Endothelial cell of umbilical vein (primary cell): ENCODE measurements around the gene ABCB9. TPM values are rescaled to one million over a fixed set of nuclear protein-coding genes. Genes with fewer than 3 reads are reported as not detected.

Experiments
- BruUV-seq: library from RNA; stranded (reverse); fragments of 400-500 nt; replicated peaks from 2 replicates; lab custom pipeline; 2021; lab: Mats Ljungman, UMichigan
- CTCF ChIA-PET: fragments of 300-600, 350-600 bp; sonication (Branson Sonifier 250); formaldehyde crosslinking; loops from one replicate; lab custom pipeline; 2021; ENCODE audit warnings: antibody characterized with exemption, inconsistent platforms; lab: Charles Lee
- POLR2A ChIA-PET: fragments of 300-600, 350-600 bp; sonication (Branson Sonifier 250); formaldehyde crosslinking; loops from one replicate; lab custom pipeline; 2021; ENCODE audit warnings: antibody characterized with exemption, inconsistent platforms; lab: Charles Lee
- DNase-seq: peaks from one replicate; pipeline ENCODE4 v3.0.0-alpha.2; 2011; ENCODE audit warnings: low read depth, low spot score
- FAIRE-seq: peaks from 2 replicates; lab custom pipeline; 2011; peaks lifted over from hg19 to GRCh38; lab: Jason Lieb, UNC
- H2AFZ ChIP-seq: 2 replicates; pipeline ENCODE4 v1.6.0; 2012; ENCODE audit warnings: low read depth, low read length, control low read depth, inconsistent platforms
- H3K27ac ChIP-seq: 2 replicates; pipeline ENCODE4 v1.5.1; 2011; ENCODE audit warnings: low read depth, mild to moderate bottlenecking, control low read depth, low read length, moderate library complexity; ENCODE audit not compliant: insufficient read depth
- H3K27me3 ChIP-seq, 2 experiments: 2 replicates each; pipeline versions ENCODE4 v1.6.0 to v1.6.1; 2011; ENCODE audit warnings: low read length in 2 of 2, mixed read lengths in 1 of 2; ENCODE audit not compliant: control insufficient read depth in 2 of 2, insufficient read depth in 2 of 2
- H3K36me3 ChIP-seq, 2 experiments: 2 replicates in 1 of 2; 3 replicates in 1 of 2; pipeline ENCODE4 v1.5.1; 2011; ENCODE audit warnings: low read length in 2 of 2, mild to moderate bottlenecking in 1 of 2, moderate library complexity in 1 of 2; ENCODE audit not compliant: control insufficient read depth in 2 of 2, insufficient read depth in 2 of 2; ENCODE audit errors: extremely low read depth in 1 of 2
- H3K4me1 ChIP-seq: 3 replicates; pipeline ENCODE4 v1.5.1; 2011; ENCODE audit warnings: mild to moderate bottlenecking, low read length; ENCODE audit not compliant: control insufficient read depth, insufficient read depth; ENCODE audit errors: extremely low read depth
- H3K4me2 ChIP-seq: 2 replicates; pipeline ENCODE4 v1.6.1; 2011; ENCODE audit warnings: low read length, control low read depth, mixed read lengths; ENCODE audit not compliant: insufficient read depth
- H3K4me3 ChIP-seq, 3 experiments: fragments of 200-600 bp in 1 of 3; sonication (generic), shearing (Covaris generic) in 1 of 3; replicated peaks in 1 of 3; 2 replicates each; pipeline ENCODE4 v1.5.1; 2011 to 2016; ENCODE audit warnings: control low read depth in 3 of 3, low read length in 3 of 3, mild to moderate bottlenecking in 2 of 3, inconsistent platforms in 1 of 3, low read depth in 1 of 3, moderate library complexity in 1 of 3; ENCODE audit not compliant: insufficient read depth in 1 of 3
- H3K79me2 ChIP-seq: 2 replicates; pipeline ENCODE4 v1.6.0; 2012; ENCODE audit warnings: low read length, inconsistent platforms; ENCODE audit not compliant: control insufficient read depth, insufficient read depth
- H3K9ac ChIP-seq: replicated peaks from 2 replicates; pipeline ENCODE3; 2011; ENCODE audit warnings: low read length, control low read depth; ENCODE audit not compliant: insufficient read depth; ENCODE audit errors: extremely low read depth
- H3K9me1 ChIP-seq: replicated peaks from 3 replicates; pipeline ENCODE4 v1.6.0; 2011; ENCODE audit warnings: mild to moderate bottlenecking, low read length; ENCODE audit not compliant: control insufficient read depth, insufficient read depth; ENCODE audit errors: extremely low read depth
- H3K9me3 ChIP-seq: replicated peaks from 2 replicates; pipeline ENCODE4 v1.5.1; 2012; ENCODE audit warnings: low read length, inconsistent platforms; ENCODE audit not compliant: control insufficient read depth, insufficient read depth
- H4K20me1 ChIP-seq: replicated peaks from 2 replicates; pipeline ENCODE3; 2011; ENCODE audit warnings: mild to moderate bottlenecking, low read length; ENCODE audit not compliant: control insufficient read depth, insufficient read depth; ENCODE audit errors: extremely low read depth
- EZH2 ChIP-seq: IDR thresholded peaks from 2 replicates; pipeline ENCODE4 v1.6.1; 2012; ENCODE audit warnings: borderline replicate concordance, low read depth, mild to moderate bottlenecking, moderate library complexity, low read length, inconsistent platforms; ENCODE audit not compliant: severe bottlenecking
- FOS ChIP-seq: IDR thresholded peaks from 2 replicates; pipeline ENCODE4 v1.6.1; 2011; ENCODE audit warnings: mild to moderate bottlenecking, low read length, moderate library complexity, borderline replicate concordance; ENCODE audit not compliant: insufficient read depth
- GATA2 ChIP-seq: IDR thresholded peaks from 2 replicates; pipeline ENCODE4 v1.7.0; 2011; ENCODE audit warnings: low read depth, mild to moderate bottlenecking, moderate library complexity, mixed read lengths, low read length; ENCODE audit not compliant: insufficient read length, insufficient read depth
- JUN ChIP-seq: IDR thresholded peaks from 2 replicates; pipeline ENCODE4 v1.6.1; 2011; ENCODE audit warnings: borderline replicate concordance, low read depth; ENCODE audit not compliant: insufficient read length, insufficient read depth
- MYC ChIP-seq: IDR thresholded peaks from one replicate; pipeline ENCODE4 v1.6.1; 2011; ENCODE audit warnings: mild to moderate bottlenecking, low read depth, low read length
- POLR2A ChIP-seq: IDR thresholded peaks from 2 replicates; pipeline ENCODE4 v1.6.1; 2012; ENCODE audit warnings: low read depth, mild to moderate bottlenecking, control low read depth, low read length
- POLR2AphosphoS5 ChIP-seq: IDR thresholded peaks from 2 replicates; pipeline ENCODE4 v1.6.1; 2012; ENCODE audit warnings: low read depth, mild to moderate bottlenecking, control low read depth, low read length, moderate library complexity; ENCODE audit not compliant: insufficient read depth
- dilution Hi-C: fragments of 300-500 bp; cut with MboI; formaldehyde crosslinking; loops from one replicate; pipeline ENCODE4 v1.15.0; 2019; ENCODE audit warnings: low sequenced_read_pairs; ENCODE audit not compliant: extremely low pct_ligation_motif_present
- intact Hi-C: fragments of 100-400 bp; cut with micrococcal nuclease; formaldehyde crosslinking; loops from one replicate; pipeline ENCODE4 v1.10.0; 2022
- polyA plus RNA-seq, 4 experiments: library from polyadenylated mRNA; depleted of rRNA in 3 of 4; stranded (reverse) in 3 of 4; unstranded in 1 of 4; fragments of >200 nt; gene quantifications; 2 replicates each; pipeline versions ENCODE4 v1.2.1 to v1.2.3, GENCODE V29; 2011 to 2012; ENCODE audit warnings: missing spikeins in 1 of 4
- total RNA-seq: library from RNA; stranded (reverse); gene quantifications from 2 replicates; pipeline ENCODE4 v1.2.3, GENCODE V29; 2021
- TF ChIP-seq, protein P1 (sequence below), 2 donors: IDR thresholded peaks; 1 replicate in 1 of 2; 2 replicates in 1 of 2; pipeline ENCODE4 v1.5.1; 2011; ENCODE audit warnings: low read length in 2 of 2, mild to moderate bottlenecking in 2 of 2, moderate library complexity in 2 of 2, control low read depth in 1 of 2, inconsistent platforms in 1 of 2, low read depth in 1 of 2; ENCODE audit not compliant: insufficient read depth in 1 of 2; ENCODE audit errors: extremely low read depth in 1 of 2
- TF ChIP-seq, protein P2 (sequence below): IDR thresholded peaks from 2 replicates; pipeline ENCODE4 v1.6.1; 2011; ENCODE audit not compliant: insufficient read depth, insufficient read length

Gene ABCB9
- total and polyA plus RNA-seq, 2 donors (not counting 3 experiments of a cell fraction or from before 2014, with no cell fraction given) = 11.7 to 16.9 TPM

DNA sequence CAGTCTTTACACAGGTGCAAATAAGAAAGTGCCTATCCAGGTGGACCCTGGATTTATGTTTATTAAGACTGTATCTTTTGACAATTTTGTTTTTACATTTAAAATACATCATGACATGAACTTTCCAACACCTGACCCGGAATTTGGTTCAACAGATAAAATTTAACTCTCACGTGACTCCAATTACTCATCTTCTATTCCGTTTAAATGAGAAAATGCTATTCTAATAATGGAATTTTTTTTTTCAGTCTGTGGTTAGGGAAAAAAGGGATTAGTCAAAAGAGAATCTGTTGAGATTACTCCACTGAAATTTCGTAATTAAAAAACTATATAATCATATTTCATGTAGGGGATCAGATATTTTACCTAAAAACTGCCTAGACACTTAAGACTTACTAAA is 81.4 kb downstream of the ABCB9 start:
- Histone ChIP-seq H3K9ac (no peak overlapping the region), H3K27me3 (no peaks in the 10 kb centered on the region), H3K4me3 (no peak overlapping the region), H3K4me2 (no peak overlapping the region), H3K9me1 (no peaks in the 10 kb centered on the region), H3K4me1 (peaks cover 53% of the 10 kb centered on the region), H3K36me3 (no peaks in the 10 kb centered on the region), H3K79me2 (peaks cover 86% of the 10 kb centered on the region), H3K27ac (no peak overlapping the region), H2AFZ (no peak overlapping the region), H3K9me3 (no peaks in the 10 kb centered on the region), H4K20me1 (no peaks in the 10 kb centered on the region)
- BruUV-seq = no TSS peak
- ChIA-PET POLR2A (no interaction called here), CTCF (interaction anchor here (1.1 kb wide), 1 partner anchor 12 kb away, joined by 4 read pairs; no protein-coding TSS in a partner anchor)
- no peak for TF ChIP-seq EZH2
- no peak for TF ChIP-seq MYC
- no peak for TF ChIP-seq FOS
- TF ChIP-seq POLR2A = no peak
- no peak for DNase-seq
- intact Hi-C loops = no loop called here
- FAIRE-seq = no peak
- dilution Hi-C loops = no loop called here

DNA sequence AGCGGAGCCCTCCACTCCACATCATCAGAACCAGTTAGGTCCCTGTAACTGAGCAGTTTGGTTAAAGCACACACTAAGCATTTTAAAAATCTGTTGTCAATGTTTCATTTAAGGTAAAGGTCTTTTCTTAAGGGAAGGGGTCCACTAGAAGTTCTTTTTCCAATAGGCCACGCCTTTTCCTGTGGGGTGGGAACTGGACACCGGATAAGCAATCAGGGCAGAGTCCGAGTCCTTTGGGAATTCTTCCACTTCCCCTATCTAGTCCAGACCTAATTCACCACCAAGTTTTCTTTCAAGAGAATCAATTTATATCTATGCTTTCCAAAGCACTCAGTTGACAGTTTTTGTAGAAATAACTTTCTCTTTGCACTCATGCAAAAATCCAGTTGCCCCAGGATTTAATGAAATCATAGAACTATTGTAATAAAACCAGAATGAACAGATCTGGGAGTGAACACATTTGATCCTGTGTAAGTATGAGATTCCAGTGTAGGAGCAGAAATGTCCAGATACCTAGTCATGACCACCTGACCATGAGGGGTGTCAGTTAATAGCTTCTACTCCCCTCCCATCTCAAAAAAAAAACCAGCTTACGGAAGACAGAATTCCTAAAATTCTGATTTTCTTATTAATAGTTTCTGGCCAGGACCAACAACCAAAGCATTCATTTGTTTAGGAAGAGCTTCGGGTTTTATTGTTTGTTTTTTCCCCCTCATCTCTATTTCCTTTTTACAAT is 82.0 kb downstream of the ABCB9 start:
- Histone ChIP-seq H3K79me2 (peaks cover 87% of the 10 kb centered on the region), H3K9me3 (no peaks in the 10 kb centered on the region), H3K4me2 (no peak overlapping the region), H3K27me3 (no peaks in the 10 kb centered on the region), H2AFZ (no peak overlapping the region), H3K4me3 (no peak overlapping the region), H3K36me3 (no peaks in the 10 kb centered on the region), H3K4me1 (peaks cover 50% of the 10 kb centered on the region), H3K27ac (no peak overlapping the region), H3K9me1 (no peaks in the 10 kb centered on the region), H3K9ac (no peak overlapping the region), H4K20me1 (no peaks in the 10 kb centered on the region)
- dilution Hi-C loops = no loop called here
- FAIRE-seq (no peak), DNase-seq (no peak)
- no TSS peak for BruUV-seq
- ChIA-PET CTCF (interaction anchor here (1.1 to 1.6 kb wide), 2 partner anchors 10 to 13 kb away, joined by 4 to 6 read pairs; no protein-coding TSS in a partner anchor), POLR2A (no interaction called here)
- TF ChIP-seq EZH2 (no peak), GATA2 (no peak), JUN (no peak), MYC (no peak), FOS (no peak), POLR2AphosphoS5 (no peak), POLR2A (no peak)
- TF ChIP-seq, protein P1, sequence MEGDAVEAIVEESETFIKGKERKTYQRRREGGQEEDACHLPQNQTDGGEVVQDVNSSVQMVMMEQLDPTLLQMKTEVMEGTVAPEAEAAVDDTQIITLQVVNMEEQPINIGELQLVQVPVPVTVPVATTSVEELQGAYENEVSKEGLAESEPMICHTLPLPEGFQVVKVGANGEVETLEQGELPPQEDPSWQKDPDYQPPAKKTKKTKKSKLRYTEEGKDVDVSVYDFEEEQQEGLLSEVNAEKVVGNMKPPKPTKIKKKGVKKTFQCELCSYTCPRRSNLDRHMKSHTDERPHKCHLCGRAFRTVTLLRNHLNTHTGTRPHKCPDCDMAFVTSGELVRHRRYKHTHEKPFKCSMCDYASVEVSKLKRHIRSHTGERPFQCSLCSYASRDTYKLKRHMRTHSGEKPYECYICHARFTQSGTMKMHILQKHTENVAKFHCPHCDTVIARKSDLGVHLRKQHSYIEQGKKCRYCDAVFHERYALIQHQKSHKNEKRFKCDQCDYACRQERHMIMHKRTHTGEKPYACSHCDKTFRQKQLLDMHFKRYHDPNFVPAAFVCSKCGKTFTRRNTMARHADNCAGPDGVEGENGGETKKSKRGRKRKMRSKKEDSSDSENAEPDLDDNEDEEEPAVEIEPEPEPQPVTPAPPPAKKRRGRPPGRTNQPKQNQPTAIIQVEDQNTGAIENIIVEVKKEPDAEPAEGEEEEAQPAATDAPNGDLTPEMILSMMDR (IDR thresholded peaks at IDR 0.05; ENCODE audit: extremely low read depth in 1 of 2, insufficient read depth in 1 of 2, low read depth in 1 of 2, low read length in 2 of 2) = no peak
- TF ChIP-seq, protein P2, sequence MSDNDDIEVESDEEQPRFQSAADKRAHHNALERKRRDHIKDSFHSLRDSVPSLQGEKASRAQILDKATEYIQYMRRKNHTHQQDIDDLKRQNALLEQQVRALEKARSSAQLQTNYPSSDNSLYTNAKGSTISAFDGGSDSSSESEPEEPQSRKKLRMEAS = no peak
- intact Hi-C loops = no loop called here
